UCSD-AML1 (cell line): Measurements from ENCODE around the gene OR6K6.

Source experiments
- DNase-seq: peaks from one replicate; lab custom pipeline; 2025; ENCODE audit not compliant: unreplicated experiment; lab: John Stamatoyannopoulos, UW

Gene OR6K6, protein sequence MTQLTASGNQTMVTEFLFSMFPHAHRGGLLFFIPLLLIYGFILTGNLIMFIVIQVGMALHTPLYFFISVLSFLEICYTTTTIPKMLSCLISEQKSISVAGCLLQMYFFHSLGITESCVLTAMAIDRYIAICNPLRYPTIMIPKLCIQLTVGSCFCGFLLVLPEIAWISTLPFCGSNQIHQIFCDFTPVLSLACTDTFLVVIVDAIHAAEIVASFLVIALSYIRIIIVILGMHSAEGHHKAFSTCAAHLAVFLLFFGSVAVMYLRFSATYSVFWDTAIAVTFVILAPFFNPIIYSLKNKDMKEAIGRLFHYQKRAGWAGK

DNA sequence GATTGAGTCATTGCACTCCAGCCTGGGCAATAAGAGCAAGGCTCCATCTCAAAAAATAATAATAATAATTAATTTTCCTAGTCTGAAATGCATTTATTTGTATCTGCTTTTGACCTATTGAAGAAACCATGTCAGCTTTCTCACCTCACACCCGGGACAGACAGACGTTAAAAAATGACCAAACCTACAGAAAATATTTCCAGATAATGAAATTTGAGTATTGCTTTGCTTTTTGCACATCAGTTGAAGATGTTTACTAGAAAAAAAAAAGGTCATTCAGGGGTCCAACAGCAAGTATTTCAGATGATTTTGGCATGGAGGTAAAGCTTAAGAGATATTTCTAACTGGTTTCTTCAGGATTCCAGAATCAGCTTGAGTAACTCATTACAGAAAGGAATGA lies at the start of gene OR6K6:
Gene OR6K6, plus strand, starts transcription at position 301 of the 400 bp plus-strand sequence. CDS start 168 bp downstream, outside the sequence.
- no peak for DNase-seq

DNA sequence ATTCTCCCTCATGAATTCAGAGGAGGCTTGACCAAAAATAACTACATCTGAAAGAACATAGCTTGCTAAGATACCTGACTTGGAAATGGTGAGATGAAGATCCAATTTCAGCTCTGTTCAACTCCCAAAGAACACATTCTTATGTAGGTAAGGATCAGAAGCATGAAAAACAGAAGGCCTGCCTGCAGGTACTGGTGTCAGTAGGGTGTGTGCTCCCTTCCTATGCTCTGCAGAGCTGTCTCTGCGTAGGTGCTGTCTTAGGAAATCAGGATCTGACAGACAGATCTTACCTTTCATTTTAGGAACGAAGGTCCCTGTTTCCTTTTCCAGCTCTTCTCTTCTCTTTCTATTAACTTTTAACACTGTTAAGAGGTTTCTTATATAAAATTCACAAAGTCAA lies 48.4 kb upstream of the OR6K6 start:
- no peak for DNase-seq

GRCh38 chr1:158711098-158711497 lies 43.4 kb upstream of the OR6K6 start:
- no peak for DNase-seq

- no peak for DNase-seq
Observed at GRCh38 chr1:158714754-158715153, 39.8 kb upstream of the OR6K6 start.

DNA sequence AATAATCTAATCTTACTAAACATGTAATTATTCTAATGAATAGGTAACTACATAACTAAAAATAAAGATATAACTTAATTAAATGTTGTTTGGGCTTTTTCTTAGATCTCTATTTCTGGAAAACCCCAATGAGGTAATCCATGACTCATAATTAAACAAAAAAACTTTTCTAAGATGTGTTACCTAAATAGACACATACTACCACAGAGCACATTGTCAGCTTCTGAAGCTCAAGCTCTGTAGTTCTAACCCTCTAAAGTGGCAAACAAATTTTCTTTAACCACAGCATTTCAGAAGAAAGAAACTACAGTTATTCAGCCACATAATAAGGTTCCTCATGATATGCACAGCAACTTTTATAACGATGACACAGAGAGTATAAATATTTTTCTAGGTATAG lies 38.2 kb upstream of the OR6K6 start:
- DNase-seq, result no peak

DNA sequence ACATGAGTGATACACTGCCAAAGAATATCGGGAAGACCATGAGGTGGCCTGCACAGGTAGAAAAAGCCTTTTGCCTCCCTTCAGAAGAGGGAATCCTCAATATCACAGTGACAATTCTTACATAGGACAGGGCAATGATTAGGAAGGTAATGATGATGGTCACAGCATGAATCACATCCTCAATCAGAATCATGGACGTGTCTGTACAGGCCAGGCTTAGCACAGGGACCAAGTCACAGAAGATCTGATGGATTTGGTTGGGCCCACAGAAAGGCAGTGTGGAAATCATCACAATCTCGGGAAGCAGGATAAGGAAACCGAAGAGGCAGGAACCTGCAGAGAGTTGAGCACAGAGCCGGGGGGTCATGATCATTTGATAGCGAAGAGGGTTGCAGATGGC lies 37.2 kb upstream of the OR6K6 start:
- DNase-seq, result no peak

- DNase-seq, result no peak
Observed at GRCh38 chr1:158719664-158720063, 34.9 kb upstream of the OR6K6 start.

DNA sequence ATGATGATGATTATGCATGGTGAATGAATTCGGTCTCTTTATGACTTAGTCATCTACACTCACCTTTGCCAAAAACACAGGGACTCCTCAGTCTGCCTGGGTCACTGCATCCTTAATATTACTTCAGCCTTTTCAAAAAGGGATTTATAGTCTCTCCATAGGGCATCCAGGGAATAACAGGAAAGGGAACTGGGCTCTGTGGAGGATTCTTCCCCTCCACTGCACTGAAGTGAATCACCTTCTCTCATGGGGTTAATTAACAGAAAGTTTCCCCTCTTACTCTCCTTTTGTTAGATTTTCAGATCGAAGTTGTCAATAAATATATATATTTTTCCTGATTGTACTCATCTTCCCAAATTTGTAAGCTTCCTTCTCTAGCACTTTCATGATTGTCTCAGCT lies 33.9 kb upstream of the OR6K6 start, which contains the start of gene OR6K3:
Gene OR6K3, minus strand, starts transcription at position 101 of the 400 bp plus-strand sequence. CDS start 2,605 bp downstream, outside the sequence.
- no peak for DNase-seq

DNA sequence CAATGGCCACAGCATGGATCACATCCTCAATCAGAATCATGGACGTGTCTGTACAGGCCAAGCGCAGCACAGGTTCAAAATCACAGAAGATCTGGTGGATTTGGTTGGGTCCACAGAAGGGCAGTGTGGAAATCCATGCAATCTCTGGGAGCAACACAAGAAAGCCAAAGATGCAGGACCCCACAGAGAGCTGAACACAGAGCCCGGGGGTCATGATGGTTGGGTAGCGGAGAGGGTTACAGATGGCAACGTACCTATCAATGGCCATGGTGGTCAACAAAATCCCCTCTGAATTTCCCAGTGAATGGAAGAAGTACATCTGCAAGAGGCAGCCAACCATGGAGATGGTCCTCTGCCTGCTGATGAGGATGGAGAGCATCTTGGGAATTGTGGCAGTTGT lies 30.1 kb upstream of the OR6K6 start:
- no peak for DNase-seq

DNA sequence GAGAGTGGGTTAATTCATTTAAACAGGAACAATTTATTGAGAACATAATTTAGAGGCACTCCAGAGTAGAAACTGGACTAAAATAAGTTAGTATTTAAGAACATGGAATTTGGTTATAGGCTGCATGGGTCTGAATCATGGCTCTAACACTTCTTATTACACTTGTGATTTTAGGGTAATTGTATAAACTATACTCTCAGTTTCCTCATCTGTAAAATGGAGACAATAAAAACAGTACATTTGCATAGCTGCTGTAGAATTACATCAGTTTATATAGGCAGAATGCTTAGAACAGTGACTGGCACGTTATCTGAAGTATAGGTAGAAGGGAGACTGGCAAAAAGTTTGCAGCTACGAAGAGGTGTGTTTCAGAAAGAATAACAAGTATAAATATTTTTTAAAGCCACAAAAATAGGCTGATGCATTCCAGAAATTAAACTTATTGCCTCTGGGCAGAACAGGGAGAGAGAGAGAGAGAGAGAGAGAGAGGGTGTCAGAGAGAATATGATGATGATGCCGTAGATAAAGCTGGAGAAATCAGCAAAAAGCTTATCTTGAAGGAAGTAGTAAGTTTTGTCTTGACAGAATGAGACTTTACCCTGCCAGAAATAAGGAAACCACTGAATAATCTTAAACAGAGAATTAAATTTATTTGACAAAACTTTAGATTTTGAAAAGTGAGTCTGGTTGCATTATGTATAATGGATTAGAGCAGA lies 25.9 kb upstream of the OR6K6 start:
- no peak for DNase-seq

DNA sequence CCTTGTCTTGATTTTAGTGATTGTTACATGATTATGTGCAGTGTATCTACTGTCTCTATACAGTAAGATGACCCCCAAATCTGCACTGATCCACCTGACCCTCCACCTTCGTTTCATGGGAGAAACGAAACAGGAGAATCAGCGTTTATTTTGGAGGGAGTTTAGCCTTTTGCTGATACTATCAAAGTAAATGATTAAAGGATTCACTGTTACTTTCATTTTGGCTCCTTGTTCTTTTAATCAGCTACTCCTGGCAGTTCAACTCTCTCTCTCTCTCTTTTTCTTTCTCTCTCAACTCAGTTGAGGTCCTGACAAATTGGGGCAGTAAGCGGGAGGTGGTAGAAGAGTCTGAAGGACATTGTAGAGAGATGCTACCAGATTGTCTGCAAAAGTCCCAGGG lies 24.1 kb upstream of the OR6K6 start:
- DNase-seq, result no peak

DNA sequence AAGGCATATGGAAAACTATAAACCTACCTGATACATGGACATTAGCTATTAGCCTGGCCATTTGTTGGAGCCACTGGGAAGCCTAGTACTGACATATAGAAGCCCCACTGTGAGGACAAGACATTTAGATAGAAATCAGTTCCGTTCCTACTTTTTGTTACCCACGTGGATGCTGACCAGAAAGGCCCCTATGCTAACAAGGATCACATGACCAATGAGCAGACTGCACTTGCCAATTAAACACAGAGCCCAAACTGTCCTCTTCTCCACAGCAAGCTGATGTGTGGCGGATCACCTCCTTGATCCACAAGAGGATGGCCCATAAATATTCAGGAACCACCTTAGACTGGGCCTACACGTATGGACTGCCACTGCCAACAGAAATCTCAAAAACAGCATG lies 22.8 kb upstream of the OR6K6 start:
- no peak for DNase-seq

DNA sequence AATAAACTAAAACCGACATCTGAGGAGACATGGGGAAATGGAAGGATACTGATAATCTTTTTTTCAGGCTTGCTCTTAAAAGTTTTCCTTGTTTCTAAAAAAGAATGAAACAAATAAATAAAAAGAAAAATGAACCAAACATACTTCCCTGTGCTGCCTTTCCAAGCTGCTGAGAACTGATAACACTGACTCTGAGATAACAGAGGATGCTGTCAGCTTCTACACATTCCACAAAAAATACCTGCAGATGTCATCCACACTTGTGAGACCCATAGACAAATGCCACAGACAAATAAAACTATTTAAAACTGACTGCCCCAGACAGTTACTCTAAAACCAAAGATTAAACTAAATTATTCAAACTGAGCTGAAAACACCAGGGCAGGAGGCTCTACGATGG lies 22.0 kb upstream of the OR6K6 start:
- DNase-seq, result no peak

- DNase-seq, result no peak
Observed at GRCh38 chr1:158735848-158736247, 18.7 kb upstream of the OR6K6 start.

GRCh38 chr1:158752155-158752712 lies 2.3 kb upstream of the OR6K6 start:
- DNase-seq, result no peak

DNA sequence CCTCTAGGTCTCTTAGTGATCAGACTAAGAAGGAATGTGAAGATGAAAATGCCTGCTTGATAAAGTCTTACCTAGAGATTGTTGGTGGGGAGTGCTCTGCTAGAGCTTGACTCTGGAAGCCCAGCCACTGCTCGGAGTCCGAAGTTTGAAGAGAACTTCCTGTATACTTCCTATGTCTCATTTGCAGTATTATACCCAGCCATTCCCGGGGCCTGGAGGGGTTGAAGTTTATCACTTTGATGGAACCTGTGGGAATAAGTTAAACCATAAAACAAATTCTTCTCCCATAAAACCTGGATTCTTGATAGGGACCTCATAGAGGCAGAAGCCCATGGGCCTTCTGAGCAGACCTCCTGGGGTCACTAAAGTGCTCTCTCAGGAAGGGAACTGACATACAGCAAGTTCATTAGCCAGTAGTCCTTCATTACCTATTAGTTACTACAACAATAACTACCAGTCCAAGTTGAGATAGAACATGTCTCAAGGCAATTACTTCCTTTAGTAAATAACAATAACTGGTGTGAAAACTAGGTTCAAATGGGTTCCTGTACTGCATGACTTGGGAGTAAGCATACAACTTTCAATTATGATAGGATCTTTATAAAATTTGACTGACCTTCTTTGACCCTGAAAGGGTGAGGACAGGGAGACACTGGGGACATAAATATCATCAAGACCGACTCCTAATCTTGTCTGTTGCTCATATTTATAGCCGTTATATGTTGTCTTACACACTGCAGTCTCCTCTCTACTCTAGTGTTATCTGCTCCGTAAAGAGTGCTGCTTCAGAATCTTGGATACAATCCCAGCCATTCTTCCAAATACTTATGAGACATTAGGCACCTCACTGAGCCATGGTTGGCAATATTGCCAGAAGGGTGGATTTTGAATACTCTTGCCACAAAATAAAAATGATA lies 17.7 kb downstream of the OR6K6 start, which contains the start of gene OR6N1:
Gene OR6N1, minus strand, starts transcription at position 246 of the 917 bp plus-strand sequence. CDS start 5,513 bp downstream, outside the sequence.
- DNase-seq, result no peak

GRCh38 chr1:158781104-158781503 lies 26.6 kb downstream of the OR6K6 start, which contains the start of gene OR6N2:
OR6N2 (minus strand) TSS chr1:158781204; CDS start chr1:158777635, 3,569 bp downstream.
- DNase-seq, result no peak

DNA sequence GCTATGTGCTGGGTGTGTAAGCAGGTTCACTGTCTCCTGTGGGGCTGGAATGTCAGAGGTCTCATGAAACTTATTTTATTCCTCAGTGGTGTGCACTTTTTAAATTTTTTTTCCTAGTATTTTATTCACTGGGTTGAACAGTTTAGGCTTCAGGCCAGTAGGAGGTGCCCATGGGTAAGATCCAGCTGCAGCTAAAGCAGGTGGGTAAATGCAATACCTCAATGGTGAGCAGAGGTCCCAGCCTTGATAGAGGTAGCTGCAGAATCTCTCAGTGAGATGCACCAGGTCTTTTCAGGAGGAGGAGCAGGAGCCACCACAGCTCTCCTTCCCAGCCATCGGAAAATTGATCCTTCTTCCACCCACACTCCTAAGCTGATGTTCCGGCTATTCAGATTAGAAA lies 39.1 kb downstream of the OR6K6 start:
- DNase-seq, result no peak

- DNase-seq, result no peak
Observed at GRCh38 chr1:158794247-158794646, 39.7 kb downstream of the OR6K6 start.

DNA sequence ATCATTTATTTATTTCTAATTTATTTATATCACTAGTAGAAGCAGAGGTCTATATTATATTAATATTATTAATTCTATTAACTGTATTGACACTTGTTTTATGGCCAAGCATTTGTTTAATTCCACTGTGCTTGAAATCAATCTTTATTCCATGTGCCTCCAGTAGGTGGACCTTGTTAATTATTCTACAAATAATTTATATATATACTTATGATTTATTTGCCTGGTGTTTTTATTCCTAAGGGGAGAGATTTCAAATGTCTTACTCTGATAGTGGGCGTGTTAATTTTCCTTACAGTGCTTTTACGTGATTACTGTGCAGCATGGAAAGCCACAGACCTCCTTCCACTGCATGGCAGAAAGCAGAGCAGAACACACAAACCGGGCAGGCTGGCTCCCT lies 44.0 kb downstream of the OR6K6 start:
- no peak for DNase-seq

DNA sequence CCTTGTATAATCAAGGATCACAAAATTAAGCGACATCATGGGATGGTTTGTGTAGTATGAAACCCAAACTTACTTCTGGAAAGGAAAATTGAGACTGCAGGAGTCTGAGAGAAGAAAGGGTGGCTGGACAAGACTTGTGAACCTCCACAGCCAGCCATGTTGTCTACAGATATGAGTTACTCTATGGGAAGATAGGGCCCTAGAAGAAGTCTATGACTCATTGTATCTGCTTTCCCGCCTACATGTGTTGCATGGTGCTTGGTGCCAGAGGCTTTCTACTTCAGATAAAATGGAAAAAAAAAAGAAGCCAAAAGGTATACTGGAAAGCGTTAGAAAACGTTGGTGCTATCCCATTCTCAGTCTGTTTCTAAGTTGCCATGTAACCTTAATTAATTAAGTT lies 45.2 kb downstream of the OR6K6 start:
- DNase-seq, result no peak
